Measurements from ENCODE around the gene ZMYND15. TPM values are rescaled to one million over a fixed set of nuclear protein-coding genes. Genes with fewer than 3 reads are reported as not detected.

Gene ZMYND15
- polyA plus RNA-seq, 1 donor (not counting 4 experiments of a cell fraction or from before 2014, with no cell fraction given), result 0.25 TPM

DNA sequence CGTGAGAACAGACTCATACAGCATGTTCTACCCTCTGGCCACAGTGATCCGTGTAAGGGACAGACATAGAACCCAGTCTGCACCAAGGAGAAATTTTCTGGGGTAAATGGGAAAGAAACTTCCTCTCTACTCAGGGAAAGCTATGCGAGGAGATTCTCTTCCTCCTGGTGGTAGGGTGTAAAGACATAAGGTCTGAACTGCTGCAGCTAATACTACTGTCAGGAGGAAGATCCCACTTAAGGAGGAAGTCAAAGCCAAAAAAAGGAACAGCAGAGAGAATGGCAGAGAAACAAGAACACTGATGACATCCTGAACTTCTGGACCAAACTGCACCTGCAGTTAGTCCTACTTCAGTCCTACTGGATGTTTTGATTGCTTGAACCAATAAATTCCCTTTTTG lies 25.0 kb downstream of the ZMYND15 start:
- Histone ChIP-seq H3K4me3 (ENCODE audit: control insufficient read depth in 2 of 3, extremely low read depth in 1 of 3, insufficient read depth in 2 of 3, low read depth in 1 of 3, low read length in 3 of 3) (no peak overlapping the region), H4K20me1 (ENCODE audit: control insufficient read depth, extremely low read depth, insufficient read depth, low read length) (no peaks in the 10 kb centered on the region), H2AFZ (ENCODE audit: control insufficient read depth, low read length) (no peak overlapping the region), H3K79me2 (ENCODE audit: control insufficient read depth, insufficient read depth, low read length) (no peaks in the 10 kb centered on the region), H3K27ac (ENCODE audit: control insufficient read depth, insufficient read depth, low read length) (no peak overlapping the region), H3K36me3 (ENCODE audit: control insufficient read depth in 2 of 2, extremely low read depth in 1 of 2, insufficient read depth in 2 of 2, low read length in 2 of 2) (no peaks in the 10 kb centered on the region), H3K9ac (ENCODE audit: control insufficient read depth, extremely low read depth, insufficient read depth, low read length) (no peak overlapping the region), H3K27me3 (ENCODE audit: control insufficient read depth, extremely low read depth, insufficient read depth, low read length) (no peaks in the 10 kb centered on the region), H3K4me2 (ENCODE audit: control insufficient read depth, extremely low read depth, insufficient read depth, low read depth, low read length) (no peak overlapping the region), H3K9me1 (ENCODE audit: control insufficient read depth, extremely low read depth, insufficient read depth, low read length) (no peaks in the 10 kb centered on the region), H3K4me1 (ENCODE audit: control insufficient read depth, extremely low read depth, insufficient read depth, low read length) (no peaks in the 10 kb centered on the region), H3K9me3 (ENCODE audit: control insufficient read depth, low read depth, low read length) (no peaks in the 10 kb centered on the region)
- TF ChIP-seq, protein P1, sequence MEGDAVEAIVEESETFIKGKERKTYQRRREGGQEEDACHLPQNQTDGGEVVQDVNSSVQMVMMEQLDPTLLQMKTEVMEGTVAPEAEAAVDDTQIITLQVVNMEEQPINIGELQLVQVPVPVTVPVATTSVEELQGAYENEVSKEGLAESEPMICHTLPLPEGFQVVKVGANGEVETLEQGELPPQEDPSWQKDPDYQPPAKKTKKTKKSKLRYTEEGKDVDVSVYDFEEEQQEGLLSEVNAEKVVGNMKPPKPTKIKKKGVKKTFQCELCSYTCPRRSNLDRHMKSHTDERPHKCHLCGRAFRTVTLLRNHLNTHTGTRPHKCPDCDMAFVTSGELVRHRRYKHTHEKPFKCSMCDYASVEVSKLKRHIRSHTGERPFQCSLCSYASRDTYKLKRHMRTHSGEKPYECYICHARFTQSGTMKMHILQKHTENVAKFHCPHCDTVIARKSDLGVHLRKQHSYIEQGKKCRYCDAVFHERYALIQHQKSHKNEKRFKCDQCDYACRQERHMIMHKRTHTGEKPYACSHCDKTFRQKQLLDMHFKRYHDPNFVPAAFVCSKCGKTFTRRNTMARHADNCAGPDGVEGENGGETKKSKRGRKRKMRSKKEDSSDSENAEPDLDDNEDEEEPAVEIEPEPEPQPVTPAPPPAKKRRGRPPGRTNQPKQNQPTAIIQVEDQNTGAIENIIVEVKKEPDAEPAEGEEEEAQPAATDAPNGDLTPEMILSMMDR (optimal IDR thresholded peaks at IDR 0.05 in 1 of 3, IDR thresholded peaks at IDR 0.05 in 1 of 3, conservative IDR thresholded peaks at IDR 0.05 in 1 of 3; ENCODE audit: extremely low read depth in 1 of 3, insufficient read depth in 2 of 3, low read length in 3 of 3), result no peak
- no peak for TF ChIP-seq EZH2 (IDR thresholded peaks at IDR 0.05; ENCODE audit: low read length)
- dilution Hi-C loops (cut with MboI; ENCODE audit: extremely low pct_ligation_motif_present, low sequenced_read_pairs), result no loop called here
- DNase-seq (ENCODE audit: low read depth, low spot score) (no peak), FAIRE-seq (no peak)

DNA sequence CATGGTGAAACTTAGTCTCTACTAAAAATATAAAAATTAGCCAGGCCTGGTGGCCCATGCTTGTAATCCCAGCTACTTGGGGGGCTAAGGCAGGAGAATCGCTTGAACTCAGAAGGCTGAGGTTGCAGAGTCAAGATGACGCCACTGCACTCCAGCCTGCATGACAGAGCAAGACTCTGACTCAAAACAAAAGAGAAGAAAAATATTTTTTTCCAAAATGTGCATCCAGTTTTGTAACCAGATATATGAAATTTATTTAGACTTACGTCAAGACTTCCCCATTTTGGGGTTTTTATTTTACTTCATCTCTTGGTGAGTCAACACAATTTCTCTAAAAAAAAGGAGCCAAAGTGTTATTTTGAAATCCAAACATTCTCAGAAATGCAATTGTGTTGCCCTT lies 26.6 kb downstream of the ZMYND15 start:
- H3K27ac ChIP-seq (ENCODE audit: control insufficient read depth, insufficient read depth, low read length), result no peak overlapping the region
- no peaks in the 10 kb centered on the region for H3K79me2 ChIP-seq (ENCODE audit: control insufficient read depth, insufficient read depth, low read length)
- H3K9me1 ChIP-seq (ENCODE audit: control insufficient read depth, extremely low read depth, insufficient read depth, low read length), result no peaks in the 10 kb centered on the region
- DNase-seq (ENCODE audit: low read depth, low spot score), result no peak
- no peak overlapping the region for H3K4me2 ChIP-seq (ENCODE audit: control insufficient read depth, extremely low read depth, insufficient read depth, low read depth, low read length)
- no peak overlapping the region for H3K4me3 ChIP-seq (ENCODE audit: control insufficient read depth in 2 of 3, extremely low read depth in 1 of 3, insufficient read depth in 2 of 3, low read depth in 1 of 3, low read length in 3 of 3)
- no peaks in the 10 kb centered on the region for H3K36me3 ChIP-seq (ENCODE audit: control insufficient read depth in 2 of 2, extremely low read depth in 1 of 2, insufficient read depth in 2 of 2, low read length in 2 of 2)
- no peaks in the 10 kb centered on the region for H4K20me1 ChIP-seq (ENCODE audit: control insufficient read depth, extremely low read depth, insufficient read depth, low read length)
- TF ChIP-seq, protein P1 (optimal IDR thresholded peaks at IDR 0.05 in 1 of 3, IDR thresholded peaks at IDR 0.05 in 1 of 3, conservative IDR thresholded peaks at IDR 0.05 in 1 of 3; ENCODE audit: extremely low read depth in 1 of 3, insufficient read depth in 2 of 3, low read length in 3 of 3), result no peak
- TF ChIP-seq EZH2 (IDR thresholded peaks at IDR 0.05; ENCODE audit: low read length), result no peak
- no peaks in the 10 kb centered on the region for H3K4me1 ChIP-seq (ENCODE audit: control insufficient read depth, extremely low read depth, insufficient read depth, low read length)
- no peaks in the 10 kb centered on the region for H3K27me3 ChIP-seq (ENCODE audit: control insufficient read depth, extremely low read depth, insufficient read depth, low read length)
- no peak overlapping the region for H2AFZ ChIP-seq (ENCODE audit: control insufficient read depth, low read length)
- H3K9ac ChIP-seq (ENCODE audit: control insufficient read depth, extremely low read depth, insufficient read depth, low read length), result no peak overlapping the region
- no peaks in the 10 kb centered on the region for H3K9me3 ChIP-seq (ENCODE audit: control insufficient read depth, low read depth, low read length)
- no peak for FAIRE-seq
- dilution Hi-C loops (cut with MboI; ENCODE audit: extremely low pct_ligation_motif_present, low sequenced_read_pairs), result no loop called here

Measured in keratinocyte (primary cell).